ENCODE data around the gene RRP1B.

DNA sequence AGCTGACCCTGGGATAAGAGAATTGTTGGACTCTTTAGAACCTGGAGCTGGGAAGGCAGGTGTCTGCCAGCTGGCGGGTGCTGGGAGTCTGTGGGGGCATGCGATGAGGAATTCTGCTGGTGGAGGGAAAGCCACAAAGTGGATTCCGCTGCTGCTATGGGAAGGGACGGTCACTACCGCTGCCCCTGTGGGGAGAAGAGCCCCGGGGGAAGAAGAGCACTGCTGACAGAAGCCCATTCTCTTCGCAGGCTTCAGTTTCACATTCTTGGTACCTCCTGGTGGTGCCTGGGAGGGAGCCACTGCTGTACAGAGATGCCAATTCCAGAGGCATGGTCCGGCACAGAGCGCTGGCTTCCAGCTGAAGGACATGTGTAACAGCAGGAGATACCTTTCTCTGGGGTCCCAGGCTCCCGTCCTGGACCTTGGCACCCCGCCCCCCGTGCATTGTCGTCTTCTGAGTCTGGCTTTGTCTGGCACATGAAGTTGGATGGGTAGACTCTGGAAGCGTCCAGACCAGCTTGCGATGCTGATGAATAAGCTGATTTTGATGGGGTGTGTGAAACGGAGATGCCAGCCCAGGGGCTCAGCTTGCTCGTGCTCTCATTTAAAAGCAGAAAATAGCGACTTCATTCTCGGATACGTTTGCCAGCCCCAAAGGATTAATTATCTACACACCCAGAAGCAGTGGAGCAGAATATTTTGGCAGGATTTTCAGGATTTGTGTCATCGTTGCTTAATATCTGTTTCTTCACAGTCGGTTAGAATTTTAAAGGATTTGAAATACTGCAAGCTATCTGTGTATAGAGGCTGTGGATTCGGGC, 72.7 kb downstream of the RRP1B start:
- TF ChIP-seq CTCF (IDR thresholded peaks at IDR 0.05) (no peak), USF2 (IDR thresholded peaks at IDR 0.05) (no peak), POLR2A (IDR thresholded peaks at IDR 0.05; ENCODE audit: low read length) (no peak), HMGXB4 (CRISPR knock-in tag; IDR thresholded peaks at IDR 0.05; ENCODE audit: borderline replicate concordance) (no peak), RNF2 (IDR thresholded peaks at IDR 0.05; ENCODE audit: borderline replicate concordance, low read depth) (no peak), JUN (IDR thresholded peaks at IDR 0.05) (no peak), EHF (CRISPR knock-in tag; IDR thresholded peaks at IDR 0.05) (no peak), BCL3 (IDR thresholded peaks at IDR 0.05) (no peak), MAZ (IDR thresholded peaks at IDR 0.05; ENCODE audit: borderline replicate concordance, low read depth, low read length) (no peak)
- TF ChIP-seq, protein P1, sequence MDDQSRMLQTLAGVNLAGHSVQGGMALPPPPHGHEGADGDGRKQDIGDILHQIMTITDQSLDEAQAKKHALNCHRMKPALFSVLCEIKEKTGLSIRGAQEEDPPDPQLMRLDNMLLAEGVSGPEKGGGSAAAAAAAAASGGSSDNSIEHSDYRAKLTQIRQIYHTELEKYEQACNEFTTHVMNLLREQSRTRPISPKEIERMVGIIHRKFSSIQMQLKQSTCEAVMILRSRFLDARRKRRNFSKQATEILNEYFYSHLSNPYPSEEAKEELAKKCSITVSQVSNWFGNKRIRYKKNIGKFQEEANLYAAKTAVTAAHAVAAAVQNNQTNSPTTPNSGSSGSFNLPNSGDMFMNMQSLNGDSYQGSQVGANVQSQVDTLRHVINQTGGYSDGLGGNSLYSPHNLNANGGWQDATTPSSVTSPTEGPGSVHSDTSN (IDR thresholded peaks at IDR 0.05), result no peak
